Measurements from ENCODE around the gene TBL3. TPM values are rescaled to one million over a fixed set of nuclear protein-coding genes. Genes with fewer than 3 reads are reported as not detected.
A peak's percentile ranks its signal among the peaks of the same experiment; 100 is the strongest.

TBL3 gene
- total and polyA plus RNA-seq, 2 donors (not counting 1 experiment from before 2014, with no cell fraction given), result 31.9 to 52.2 TPM

- WGBS (ENCODE audit: insufficient coverage), result 14% methylated on average over 49 of the region's 53 CpGs
- H3K27me3 Mint-ChIP-seq, result peaks cover 25% of the 10 kb centered on the region
- H3K4me1 ChIP-seq (ENCODE audit: control insufficient read depth in 2 of 2, insufficient read depth in 2 of 2, low read length in 2 of 2), result peaks cover 34 to 41% of the 10 kb centered on the region in 2 donors
- H3K9ac ChIP-seq (ENCODE audit: low read length), result peak overlapping the region; percentile 61
- H4K20me1 ChIP-seq (ENCODE audit: control insufficient read depth, insufficient read depth, low read length, poor library complexity, severe bottlenecking), result no peaks in the 10 kb centered on the region
- H3K4me2 ChIP-seq (replicated peaks; ENCODE audit: low read depth, low read length, poor library complexity, severe bottlenecking), result peak overlapping the region; percentile 81
- peaks cover 19% of the 10 kb centered on the region for H3K4me1 Mint-ChIP-seq
- peak overlapping the region; percentile 85 for H3K27ac Mint-ChIP-seq
- H3K9me3 Mint-ChIP-seq (ENCODE audit: insufficient read depth), result no peaks in the 10 kb centered on the region
- CTCF ChIA-PET, result interaction anchor here (0.6 to 4.7 kb wide), 19 partner anchors 10 to 478 kb away, joined by 3 to 35 read pairs (median 4); partner anchors contain the start of genes NTHL1, PKD1, RAB26 and TRAF7
- POLR2A ChIA-PET, result interaction anchor here (0.6 to 1.5 kb wide), 4 partner anchors 9 to 858 kb away, joined by 3 to 9 read pairs (median 5); partner anchors contain the start of gene TRAF7
- DNase-seq (peak; percentile 94), ATAC-seq (ENCODE audit: low read depth) (peak; percentile 94)
- H3K27ac ChIP-seq (ENCODE audit: low read length in 2 of 2), result no peak overlapping the region
- intact Hi-C loops (cut with micrococcal nuclease), result loop anchor here (1.0 to 10.0 kb wide), 8 partner anchors 14 to 481 kb away; partner anchors contain the start of genes E4F1, ECI1, NTHL1 and RPS2
- TF ChIP-seq EZH2 (IDR thresholded peaks at IDR 0.05; ENCODE audit: borderline replicate concordance, insufficient read depth, low read depth, low read length, poor library complexity, severe bottlenecking) (no peak), CTCF (IDR thresholded peaks at IDR 0.05) (peak; percentile 90)
- no peaks in the 10 kb centered on the region for H3K36me3 ChIP-seq (replicated peaks in 1 of 2; ENCODE audit: control extremely low read depth in 1 of 2, control insufficient read depth in 1 of 2, extremely low read depth in 1 of 2, insufficient read depth in 2 of 2, low read length in 1 of 2)
- H3K9me3 ChIP-seq (ENCODE audit: control extremely low read depth in 1 of 3, control insufficient read depth in 2 of 3, insufficient read depth in 1 of 3, low read length in 2 of 3), result no peaks in the 10 kb centered on the region
- peak overlapping the region; percentile 93 for H2AFZ ChIP-seq (ENCODE audit: insufficient read depth, low read depth, low read length, poor library complexity, severe bottlenecking)
- H3K4me3 ChIP-seq (ENCODE audit: control extremely low read depth in 1 of 5, extremely low read depth in 1 of 5, insufficient read depth in 1 of 5, low read depth in 2 of 5, low read length in 4 of 5), result peak overlapping the region in 4 of 5 experiments; percentile 34 to 57 (median 42)
- peak overlapping the region; percentile 88 for H3K4me3 Mint-ChIP-seq
- H3K27me3 ChIP-seq (replicated peaks in 1 of 4; ENCODE audit: control extremely low read depth in 1 of 4, control insufficient read depth in 3 of 4, insufficient read depth in 4 of 4, low read length in 3 of 4), result peaks cover 0 to 65% (median 27%) of the 10 kb centered on the region in 4 experiments
- no peaks in the 10 kb centered on the region for H3K79me2 ChIP-seq (ENCODE audit: control insufficient read depth, insufficient read depth, low read length)
Measured at GRCh38 chr16:2023092-2024031, 51.5 kb downstream of the TBL3 start.
